ENCODE measurements around the gene STOML1.
"Not testable (repeated sequence)": the region's sequence is repeated elsewhere in the genome, so short reads cannot be mapped to it uniquely, and the experiment has no call there.

Gene STOML1

DNA sequence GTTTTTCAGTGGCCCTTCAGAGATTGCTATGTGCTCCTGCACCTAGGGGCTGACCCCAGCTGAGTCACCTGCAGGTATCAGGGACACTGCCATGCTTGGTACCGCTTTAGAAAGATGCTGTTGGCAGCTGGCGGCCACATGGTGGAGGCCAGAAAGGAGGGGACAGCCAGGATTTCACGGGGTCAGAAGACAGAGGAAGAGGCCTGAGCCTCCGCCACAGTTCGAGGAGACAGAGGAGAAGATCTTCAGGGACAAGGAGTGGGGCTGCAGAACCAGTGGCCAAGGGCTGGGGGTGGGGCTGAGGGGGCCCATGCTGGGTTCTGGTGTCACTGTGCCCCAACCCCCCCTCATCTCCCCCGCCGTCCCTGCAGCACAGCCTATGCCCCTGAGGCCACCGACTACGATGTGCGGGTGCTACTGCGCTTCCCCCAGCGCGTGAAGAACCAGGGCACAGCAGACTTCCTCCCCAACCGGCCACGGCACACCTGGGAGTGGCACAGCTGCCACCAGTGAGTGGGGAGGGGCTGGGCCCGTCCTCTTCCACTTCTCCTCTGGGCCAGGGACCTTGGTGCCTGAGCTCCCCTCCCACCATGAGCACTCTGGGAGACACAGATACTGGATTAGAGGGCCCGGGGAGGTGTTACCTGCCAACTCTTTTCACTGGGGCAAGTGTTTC, 45.9 kb downstream of the STOML1 start:
- no peak for DNase-seq (ENCODE audit: low spot score)

DNA sequence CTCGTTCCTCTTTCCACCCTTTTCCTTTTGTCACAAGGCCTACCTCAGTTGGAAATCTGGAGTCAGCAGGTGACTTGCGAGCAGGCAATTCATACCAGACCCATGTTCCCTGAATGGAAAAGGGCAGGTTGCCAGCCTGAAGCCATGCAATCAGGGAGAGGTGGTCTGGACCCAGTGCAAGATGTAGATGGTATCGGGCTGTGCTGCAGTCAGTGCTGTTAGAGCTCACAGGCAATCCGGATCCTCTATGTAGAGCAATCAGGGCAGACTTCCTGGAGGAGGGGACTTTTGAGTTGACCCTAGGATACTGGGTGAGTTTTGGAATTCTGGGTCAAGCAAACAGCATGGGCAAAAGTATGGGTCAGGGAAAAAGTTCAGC, 47.0 kb downstream of the STOML1 start:
- DNase-seq (ENCODE audit: low spot score), result no peak

GRCh38 chr15:73944161-73945129, 47.6 kb downstream of the STOML1 start:
- no peak for DNase-seq (ENCODE audit: low spot score)

DNA sequence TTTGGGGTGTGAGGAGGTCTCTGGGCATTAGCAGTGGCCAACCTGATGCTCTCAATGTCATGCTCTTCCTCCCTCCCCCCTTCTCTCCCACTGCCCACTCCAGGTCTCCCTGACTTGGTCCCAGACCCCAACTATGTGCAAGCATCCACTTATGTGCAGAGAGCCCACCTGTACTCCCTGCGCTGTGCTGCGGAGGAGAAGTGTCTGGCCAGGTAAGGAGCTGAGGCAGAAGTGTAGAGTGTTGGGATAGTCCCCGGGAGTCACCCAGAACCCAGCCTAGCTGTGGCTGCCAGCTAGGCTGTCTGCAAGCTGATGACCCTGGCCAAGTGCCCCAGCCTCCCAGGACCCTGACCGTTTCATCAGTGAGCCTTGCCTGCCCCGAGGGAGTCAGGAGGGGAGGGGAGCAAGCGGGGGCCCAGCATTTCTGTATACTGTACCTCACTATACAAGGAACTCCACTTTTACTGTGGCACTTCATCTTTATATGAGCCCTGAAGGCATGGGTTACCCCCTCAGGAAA, 49.3 kb downstream of the STOML1 start:
- no peak for DNase-seq (ENCODE audit: low spot score)

GRCh38 chr15:73941871-73942635, 50.0 kb downstream of the STOML1 start:
- no peak for DNase-seq (ENCODE audit: low spot score)

- DNase-seq (ENCODE audit: low spot score), result no peak
Observed at GRCh38 chr15:73941449-73941848, 50.6 kb downstream of the STOML1 start.

- no peak for DNase-seq (ENCODE audit: low spot score)
Observed at GRCh38 chr15:73941044-73941443, 51.1 kb downstream of the STOML1 start.

GRCh38 chr15:73940061-73940981, 51.8 kb downstream of the STOML1 start:
- no peak for DNase-seq (ENCODE audit: low spot score)

GRCh38 chr15:73939138-73939537, 53.0 kb downstream of the STOML1 start:
- no peak for DNase-seq (ENCODE audit: low spot score)

DNA sequence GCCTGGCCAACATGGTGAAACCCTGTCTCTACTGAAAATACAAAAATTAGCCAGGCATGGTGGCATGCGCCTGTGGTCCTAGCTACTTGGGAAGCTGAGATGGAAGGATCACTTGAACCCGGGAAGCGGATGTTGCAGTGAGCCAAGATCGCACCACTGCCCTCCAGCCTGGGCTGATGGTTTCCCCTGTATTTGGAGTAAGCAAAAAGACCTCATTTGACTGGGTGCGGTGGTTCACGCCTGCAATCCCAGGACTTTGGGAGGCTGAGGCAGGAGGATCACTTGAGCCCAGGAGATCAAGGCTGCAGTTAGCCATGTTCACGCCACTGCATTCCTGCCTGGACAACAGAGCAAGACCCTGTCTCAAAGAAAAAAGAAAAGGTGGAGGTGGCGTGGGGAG, 53.6 kb downstream of the STOML1 start:
- DNase-seq (ENCODE audit: low spot score), result not testable (repeated sequence)

DNA sequence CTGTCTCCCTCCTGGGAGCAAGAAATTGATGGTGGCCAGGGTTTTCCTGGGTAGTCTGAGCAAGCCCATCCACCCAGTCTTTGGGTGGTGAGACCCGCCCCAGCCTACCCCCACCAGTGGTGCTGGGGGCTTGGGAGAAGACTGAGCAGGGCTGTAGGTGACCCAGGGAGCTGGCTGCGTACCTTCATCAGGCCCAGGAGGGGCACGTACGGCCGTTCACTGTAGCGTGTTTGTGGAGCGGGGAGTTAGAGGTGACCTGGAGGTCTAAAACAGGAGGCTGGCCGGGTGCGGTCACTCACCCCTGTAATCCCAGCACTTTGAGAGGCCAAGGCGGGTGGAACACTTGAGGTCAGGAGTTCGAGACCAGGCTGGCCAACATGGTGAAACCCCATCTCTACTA, 54.4 kb downstream of the STOML1 start:
- no peak for DNase-seq (ENCODE audit: low spot score)

DNA sequence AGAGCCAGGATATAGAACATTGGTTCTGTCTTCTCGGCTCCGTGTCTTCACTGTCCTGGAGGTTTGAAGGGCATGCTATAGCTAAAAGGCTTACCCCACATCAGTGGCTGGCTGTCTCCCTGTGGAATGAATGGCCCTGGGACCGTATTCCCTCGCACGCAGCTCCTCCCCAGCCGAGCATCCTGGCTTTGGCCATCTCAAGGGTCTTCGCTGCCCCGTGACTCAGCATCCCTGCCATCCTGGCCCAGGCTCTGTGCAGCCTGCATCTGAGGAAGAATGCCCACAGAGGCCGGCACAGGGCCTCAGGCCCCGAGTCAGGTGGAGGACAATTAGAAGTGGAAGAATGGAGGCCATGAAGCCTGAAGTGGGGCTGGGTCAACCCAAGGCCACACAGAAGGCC, 54.8 kb downstream of the STOML1 start:
- DNase-seq (ENCODE audit: low spot score), result no peak

DNA sequence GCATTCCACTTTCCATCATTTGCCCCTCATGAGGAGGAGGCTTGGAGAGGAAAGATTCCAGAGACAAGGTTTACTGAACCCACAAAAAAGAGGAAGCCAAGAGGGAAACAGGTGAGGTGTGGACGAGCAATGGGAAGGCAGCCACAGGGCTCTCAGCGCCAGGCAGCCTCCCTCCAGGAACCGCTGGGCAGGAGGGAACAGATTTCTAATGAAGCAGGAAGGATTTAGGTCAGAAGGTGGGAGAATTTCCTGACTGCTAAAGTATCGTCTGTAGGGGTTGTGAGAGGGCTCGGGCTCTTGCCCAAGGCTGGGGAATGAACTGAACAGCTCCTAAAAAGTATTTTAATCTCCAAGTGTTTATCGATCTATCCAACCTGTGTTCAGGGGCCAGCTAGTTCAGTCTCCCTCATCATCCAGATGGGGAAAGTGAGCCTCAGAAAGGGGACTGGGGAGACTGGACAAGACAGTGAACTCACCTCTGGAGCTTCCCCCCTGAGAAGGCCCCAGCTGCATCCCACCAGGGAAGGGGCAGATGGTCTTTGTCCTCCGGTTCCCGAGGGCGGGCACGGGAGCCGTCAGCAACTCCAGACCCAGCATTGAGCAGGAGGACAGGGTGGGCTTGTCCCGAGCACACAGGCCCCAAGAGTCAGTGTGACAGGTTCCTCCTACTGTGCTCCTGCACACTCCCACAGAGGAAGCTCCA, 55.4 kb downstream of the STOML1 start:
- DNase-seq (ENCODE audit: low spot score), result no peak

- peak; percentile 32 for DNase-seq (ENCODE audit: low spot score)
Observed at GRCh38 chr15:73936181-73936580, 55.9 kb downstream of the STOML1 start.

GRCh38 chr15:73935547-73935946, 56.5 kb downstream of the STOML1 start:
- DNase-seq (ENCODE audit: low spot score), result no peak

- DNase-seq (ENCODE audit: low spot score), result no peak
Observed at GRCh38 chr15:73934281-73934680, 57.8 kb downstream of the STOML1 start.

- DNase-seq (ENCODE audit: low spot score), result no peak
Observed at GRCh38 chr15:73932381-73933191, 59.5 kb downstream of the STOML1 start.

DNA sequence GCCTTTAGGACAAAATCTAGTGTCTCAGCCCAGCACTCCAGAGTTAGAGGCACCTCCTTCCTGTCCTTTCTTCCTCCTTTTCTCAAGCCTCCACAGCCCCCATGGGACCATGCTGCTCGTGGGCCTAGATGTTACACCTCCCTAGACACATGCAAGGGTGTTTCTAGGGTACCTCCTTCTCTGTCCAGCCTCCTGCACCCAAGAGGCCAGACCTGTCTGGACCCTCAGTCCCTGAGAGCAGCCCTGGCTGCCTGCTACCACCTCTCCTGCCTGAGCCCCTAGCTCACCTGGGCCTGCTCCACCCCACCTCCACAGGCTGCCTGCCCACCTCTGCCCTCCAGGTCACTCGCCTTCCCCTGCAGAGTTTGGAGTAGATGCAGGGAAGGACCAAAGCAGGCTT, 60.7 kb downstream of the STOML1 start:
- DNase-seq (ENCODE audit: low spot score), result no peak

- DNase-seq (ENCODE audit: low spot score), result no peak
Observed at GRCh38 chr15:73930790-73931281, 61.3 kb downstream of the STOML1 start.

GRCh38 chr15:73930371-73930770, 61.7 kb downstream of the STOML1 start:
- no peak for DNase-seq (ENCODE audit: low spot score)

Measured in cerebellar cortex (tissue), 1 donor.